ENCODE results near the gene AFAP1L2. TPM values are rescaled to one million over a fixed set of nuclear protein-coding genes. Genes with fewer than 3 reads are reported as not detected.
A peak's percentile ranks its signal among the peaks of the same experiment; 100 is the strongest.

Gene AFAP1L2
- total RNA-seq, 1 donor from 2014 or later: 4.8 TPM

DNA sequence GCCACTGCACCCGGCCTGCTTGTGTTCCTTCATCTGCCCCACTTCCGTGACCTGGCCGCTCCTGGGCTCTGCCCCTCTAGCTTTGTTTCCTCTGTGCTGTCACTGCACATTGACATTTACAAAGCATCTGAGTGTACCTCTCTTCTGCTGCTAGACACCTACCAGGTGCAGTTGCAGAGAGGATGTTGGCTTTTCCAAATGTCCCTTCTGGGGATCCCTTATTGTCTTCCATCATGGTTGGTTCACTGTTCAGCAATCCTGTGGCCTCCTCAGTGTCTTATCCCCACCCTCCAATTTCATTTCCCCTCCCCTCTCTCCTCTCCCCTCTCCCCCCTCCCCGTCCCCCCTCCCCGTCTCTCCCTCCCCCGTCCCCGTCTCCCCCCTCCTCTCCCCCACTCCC lies 151.4 kb downstream of the AFAP1L2 start:
- no peaks in the 10 kb centered on the region for H3K4me1 ChIP-seq
- no peak overlapping the region for H3K4me3 Mint-ChIP-seq
- H3K9ac ChIP-seq: no peak overlapping the region
- H2AFZ ChIP-seq (replicated peaks): no peak overlapping the region
- TF ChIP-seq EZH2 (IDR thresholded peaks at IDR 0.05): no peak
- TF ChIP-seq, protein P1, sequence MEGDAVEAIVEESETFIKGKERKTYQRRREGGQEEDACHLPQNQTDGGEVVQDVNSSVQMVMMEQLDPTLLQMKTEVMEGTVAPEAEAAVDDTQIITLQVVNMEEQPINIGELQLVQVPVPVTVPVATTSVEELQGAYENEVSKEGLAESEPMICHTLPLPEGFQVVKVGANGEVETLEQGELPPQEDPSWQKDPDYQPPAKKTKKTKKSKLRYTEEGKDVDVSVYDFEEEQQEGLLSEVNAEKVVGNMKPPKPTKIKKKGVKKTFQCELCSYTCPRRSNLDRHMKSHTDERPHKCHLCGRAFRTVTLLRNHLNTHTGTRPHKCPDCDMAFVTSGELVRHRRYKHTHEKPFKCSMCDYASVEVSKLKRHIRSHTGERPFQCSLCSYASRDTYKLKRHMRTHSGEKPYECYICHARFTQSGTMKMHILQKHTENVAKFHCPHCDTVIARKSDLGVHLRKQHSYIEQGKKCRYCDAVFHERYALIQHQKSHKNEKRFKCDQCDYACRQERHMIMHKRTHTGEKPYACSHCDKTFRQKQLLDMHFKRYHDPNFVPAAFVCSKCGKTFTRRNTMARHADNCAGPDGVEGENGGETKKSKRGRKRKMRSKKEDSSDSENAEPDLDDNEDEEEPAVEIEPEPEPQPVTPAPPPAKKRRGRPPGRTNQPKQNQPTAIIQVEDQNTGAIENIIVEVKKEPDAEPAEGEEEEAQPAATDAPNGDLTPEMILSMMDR (IDR thresholded peaks at IDR 0.05): no peak
- H3K27me3 Mint-ChIP-seq (ENCODE audit: insufficient read depth, low read depth): peaks cover 19% of the 10 kb centered on the region
- H3K79me2 ChIP-seq (ENCODE audit: low read depth): no peaks in the 10 kb centered on the region
- no peaks in the 10 kb centered on the region for H3K36me3 Mint-ChIP-seq
- no peak overlapping the region for H3K27ac ChIP-seq
- no peak for DNase-seq (ENCODE audit: low spot score)
- H3K4me1 Mint-ChIP-seq: peaks cover 15% of the 10 kb centered on the region
- no peak overlapping the region for H3K4me2 ChIP-seq
- no peaks in the 10 kb centered on the region for H3F3A ChIP-seq (ENCODE audit: low read depth)
- no peaks in the 10 kb centered on the region for H3K36me3 ChIP-seq
- H4K20me1 ChIP-seq (ENCODE audit: low read depth): no peaks in the 10 kb centered on the region
- H3K27ac Mint-ChIP-seq: no peak overlapping the region
- H3K9me3 ChIP-seq (ENCODE audit: low read depth): no peaks in the 10 kb centered on the region
- H3K9me3 Mint-ChIP-seq: peaks cover 8% of the 10 kb centered on the region
- H3K27me3 ChIP-seq: no peaks in the 10 kb centered on the region
- H3K4me3 ChIP-seq: no peak overlapping the region

DNA sequence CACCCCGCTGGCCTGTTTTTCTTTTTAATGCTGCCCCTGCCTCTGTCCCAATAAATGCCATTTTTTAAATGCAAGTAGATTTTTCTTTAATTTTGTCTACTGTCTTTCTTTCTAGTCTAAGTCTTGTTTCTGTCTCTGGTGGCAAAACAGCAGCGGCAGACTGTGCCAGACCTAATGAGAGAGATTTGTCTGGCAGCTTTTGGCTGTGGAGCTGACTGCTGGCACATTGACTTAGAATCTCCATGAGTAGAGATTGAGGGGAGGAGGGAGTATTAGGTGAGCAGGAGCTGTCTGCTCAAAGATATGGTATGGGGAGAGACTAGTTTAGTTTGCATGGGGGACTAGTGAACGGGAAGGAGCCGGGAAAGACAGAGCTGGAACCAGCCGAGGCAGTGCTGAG lies 152.2 kb downstream of the AFAP1L2 start:
- Histone ChIP-seq H3K36me3 (no peaks in the 10 kb centered on the region), H3K79me2 (ENCODE audit: low read depth) (no peaks in the 10 kb centered on the region), H2AFZ (replicated peaks) (no peak overlapping the region), H3K27me3 (no peaks in the 10 kb centered on the region), H3K9ac (no peak overlapping the region), H3K4me1 (no peaks in the 10 kb centered on the region), H3K27ac (no peak overlapping the region), H3K4me3 (no peak overlapping the region), H4K20me1 (ENCODE audit: low read depth) (no peaks in the 10 kb centered on the region), H3K4me2 (no peak overlapping the region), H3F3A (ENCODE audit: low read depth) (no peaks in the 10 kb centered on the region), H3K9me3 (ENCODE audit: low read depth) (no peaks in the 10 kb centered on the region)
- H3K4me1 Mint-ChIP-seq: peaks cover 12% of the 10 kb centered on the region
- no peak overlapping the region for H3K4me3 Mint-ChIP-seq
- peaks cover 19% of the 10 kb centered on the region for H3K27me3 Mint-ChIP-seq (ENCODE audit: insufficient read depth, low read depth)
- peaks cover 8% of the 10 kb centered on the region for H3K9me3 Mint-ChIP-seq
- H3K27ac Mint-ChIP-seq: no peak overlapping the region
- DNase-seq (ENCODE audit: low spot score): no peak
- TF ChIP-seq EZH2 (IDR thresholded peaks at IDR 0.05) (no peak), EZH2phosphoT487 (IDR thresholded peaks at IDR 0.05) (no peak)
- TF ChIP-seq, protein P1 (IDR thresholded peaks at IDR 0.05): no peak
- H3K36me3 Mint-ChIP-seq: no peaks in the 10 kb centered on the region

DNA sequence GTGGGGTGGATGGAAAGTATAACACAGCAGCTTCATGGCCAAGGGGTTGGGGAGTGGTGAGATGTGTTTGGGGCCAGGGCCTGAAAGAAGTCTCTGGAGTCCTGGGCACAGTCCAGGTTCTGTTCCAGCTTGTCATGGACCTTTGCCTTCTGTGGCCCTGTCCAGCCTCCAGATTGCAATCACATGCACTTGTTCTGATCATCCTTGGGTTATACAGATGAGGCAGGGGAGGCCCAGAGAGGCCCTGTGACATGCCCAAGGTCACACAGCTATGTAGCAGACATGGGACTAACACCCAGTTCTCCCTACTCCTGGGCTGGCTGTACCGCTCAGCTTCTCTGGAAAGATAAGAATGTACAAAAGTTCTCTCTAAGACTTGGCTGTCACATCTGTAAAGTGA lies 153.6 kb downstream of the AFAP1L2 start:
- no peaks in the 10 kb centered on the region for H3F3A ChIP-seq (ENCODE audit: low read depth)
- Mint-ChIP-seq H3K27ac (peak overlapping the region; percentile 42), H3K27me3 (ENCODE audit: insufficient read depth, low read depth) (peaks cover 19% of the 10 kb centered on the region), H3K9me3 (peaks cover 8% of the 10 kb centered on the region), H3K4me1 (peaks cover 12% of the 10 kb centered on the region), H3K4me3 (no peak overlapping the region), H3K36me3 (no peaks in the 10 kb centered on the region)
- no peaks in the 10 kb centered on the region for H4K20me1 ChIP-seq (ENCODE audit: low read depth)
- no peak overlapping the region for H3K4me3 ChIP-seq
- no peaks in the 10 kb centered on the region for H3K36me3 ChIP-seq
- no peaks in the 10 kb centered on the region for H3K79me2 ChIP-seq (ENCODE audit: low read depth)
- no peaks in the 10 kb centered on the region for H3K9me3 ChIP-seq (ENCODE audit: low read depth)
- no peak overlapping the region for H2AFZ ChIP-seq (replicated peaks)
- no peak for DNase-seq (ENCODE audit: low spot score)
- no peak overlapping the region for H3K9ac ChIP-seq
- no peak overlapping the region for H3K27ac ChIP-seq
- H3K4me1 ChIP-seq: no peaks in the 10 kb centered on the region
- TF ChIP-seq EZH2 (IDR thresholded peaks at IDR 0.05): no peak
- TF ChIP-seq, protein P1 (IDR thresholded peaks at IDR 0.05): no peak
- no peak for TF ChIP-seq EZH2phosphoT487 (IDR thresholded peaks at IDR 0.05)
- no peaks in the 10 kb centered on the region for H3K27me3 ChIP-seq
- H3K4me2 ChIP-seq: no peak overlapping the region

Measured in neural progenitor cell (in vitro differentiated cells).